Measurements from ENCODE around the gene KIF2C.
A peak's percentile ranks its signal among the peaks of the same experiment; 100 is the strongest.
"Not testable (repeated sequence)": the region's sequence is repeated elsewhere in the genome, so short reads cannot be mapped to it uniquely, and the experiment has no call there.

Gene KIF2C

GRCh38 chr1:44739307-44740178, at the start of gene KIF2C:
Gene KIF2C, plus strand, starts transcription at chr1:44739837. Its CDS starts 96 bp downstream, at chr1:44739933.
- DNase-seq, result peak; percentile 96

- DNase-seq, result no peak
Observed at GRCh38 chr1:44693159-44693558, 46.5 kb upstream of the KIF2C start.

DNA sequence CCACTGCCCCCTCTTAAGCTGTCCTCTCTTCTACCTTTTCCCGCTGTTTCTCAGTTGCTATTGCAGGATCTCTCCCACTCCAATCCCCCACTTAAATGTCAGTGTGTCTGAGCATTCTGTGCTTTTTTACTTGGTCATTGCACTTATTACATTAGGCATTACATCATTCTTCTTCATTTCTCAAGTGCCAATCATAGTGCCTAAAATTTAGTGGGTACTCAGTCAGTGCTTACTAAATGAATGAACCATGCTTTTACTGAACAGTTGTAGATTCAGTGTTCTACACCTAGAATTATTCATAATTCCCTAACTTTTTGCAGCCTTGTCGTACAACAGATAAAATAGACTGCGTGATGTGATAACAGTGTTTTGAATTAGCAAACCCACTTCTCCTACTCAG, 45.7 kb upstream of the KIF2C start:
- no peak for DNase-seq

DNA sequence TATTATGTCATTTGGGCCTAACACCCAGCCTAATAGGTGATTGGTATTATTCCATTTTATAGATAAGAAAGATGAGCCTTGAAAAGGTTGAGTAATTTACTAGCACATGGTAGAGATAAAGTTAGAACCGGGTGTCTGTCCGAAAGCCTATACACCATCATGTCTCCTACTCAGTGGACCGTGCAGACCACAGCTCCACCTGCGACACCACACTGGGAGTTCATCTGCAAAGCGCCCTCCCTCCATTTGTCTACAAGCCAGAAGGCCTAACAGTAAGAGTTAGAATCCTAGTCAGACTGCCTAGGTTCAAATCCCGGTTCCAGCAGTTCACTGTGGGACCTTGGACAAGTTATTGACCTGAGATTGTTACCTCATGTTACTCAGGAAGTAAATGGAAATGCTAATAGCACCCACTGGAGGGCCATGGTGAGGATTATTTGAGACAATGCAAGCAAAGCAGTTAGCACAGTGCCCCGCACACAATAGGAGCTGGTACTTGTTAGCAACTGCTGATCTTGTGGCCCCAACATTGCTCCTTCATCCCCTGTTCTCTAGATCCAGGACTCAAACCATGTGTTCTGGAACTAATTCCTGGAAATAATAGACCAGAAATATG, 44.7 kb upstream of the KIF2C start:
- no peak for DNase-seq

- no peak for DNase-seq
Observed at GRCh38 chr1:44695671-44696070, 44.0 kb upstream of the KIF2C start.

DNA sequence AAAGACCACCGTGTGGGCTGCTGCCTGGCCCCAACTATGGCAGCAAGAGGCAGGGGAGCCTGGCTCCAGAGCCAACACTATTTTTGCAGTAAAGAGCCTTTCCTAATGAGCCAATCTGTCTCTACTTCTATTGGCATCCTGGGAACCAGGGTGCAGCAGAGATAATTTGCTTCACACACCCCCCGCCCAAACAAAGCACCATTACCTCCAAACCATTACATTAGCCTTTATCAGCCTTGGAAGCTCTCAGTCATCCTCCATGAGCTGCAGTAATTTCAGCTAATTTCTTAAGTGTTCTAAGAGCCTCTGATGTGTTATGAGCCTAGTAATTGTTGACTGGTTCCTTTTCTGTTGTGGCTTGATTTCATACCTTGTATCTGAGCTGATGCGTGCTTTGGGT, 43.5 kb upstream of the KIF2C start:
- no peak for DNase-seq

DNA sequence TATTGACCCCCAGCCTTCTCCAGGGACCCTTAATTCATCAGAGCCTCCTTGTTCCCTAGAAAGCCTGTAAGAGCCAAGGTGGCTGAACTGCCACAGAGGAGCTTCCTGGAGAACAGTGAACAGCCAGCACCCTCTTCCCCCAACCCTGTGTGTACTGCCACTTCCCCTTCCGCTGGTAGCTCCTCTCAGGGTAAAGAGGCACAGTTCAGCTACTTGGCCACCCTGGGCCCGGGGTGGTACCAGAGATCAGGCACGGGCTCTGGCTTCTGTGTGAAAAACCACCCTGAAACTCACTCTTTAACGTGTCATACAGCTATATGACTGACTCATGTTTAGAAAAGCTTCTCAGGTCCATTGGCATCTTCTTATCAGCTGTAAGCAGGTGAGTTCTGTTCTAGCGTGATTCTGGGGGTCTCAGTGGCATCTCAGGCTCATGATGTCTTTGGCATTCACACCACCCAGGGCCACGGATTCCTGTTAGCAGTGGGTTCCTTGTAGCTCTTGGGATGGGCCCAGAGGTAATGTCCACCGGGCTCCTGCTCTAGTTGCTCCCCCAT, 42.8 kb upstream of the KIF2C start:
- no peak for DNase-seq

- no peak for DNase-seq
Observed at GRCh38 chr1:44698138-44698537, 41.5 kb upstream of the KIF2C start.

DNA sequence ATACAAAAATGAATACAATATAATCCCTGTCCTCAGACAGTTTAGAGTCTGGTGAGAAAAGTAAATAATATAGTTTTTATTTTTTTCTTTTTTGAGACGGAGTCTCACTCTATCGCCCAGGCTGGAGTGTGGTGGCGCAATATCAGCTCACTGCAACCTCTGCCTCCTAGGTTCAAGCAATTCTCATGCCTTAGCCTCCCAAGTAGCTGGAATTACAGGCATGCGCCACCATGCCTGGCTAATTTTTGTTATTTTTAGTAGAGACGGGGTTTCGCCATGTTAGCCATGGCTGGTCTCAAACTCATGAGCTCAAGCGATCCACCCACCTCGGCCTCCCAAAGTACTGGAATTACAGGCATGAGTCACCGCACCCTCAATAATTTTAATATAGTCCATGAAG, 40.3 kb upstream of the KIF2C start:
- DNase-seq, result not testable (repeated sequence)

DNA sequence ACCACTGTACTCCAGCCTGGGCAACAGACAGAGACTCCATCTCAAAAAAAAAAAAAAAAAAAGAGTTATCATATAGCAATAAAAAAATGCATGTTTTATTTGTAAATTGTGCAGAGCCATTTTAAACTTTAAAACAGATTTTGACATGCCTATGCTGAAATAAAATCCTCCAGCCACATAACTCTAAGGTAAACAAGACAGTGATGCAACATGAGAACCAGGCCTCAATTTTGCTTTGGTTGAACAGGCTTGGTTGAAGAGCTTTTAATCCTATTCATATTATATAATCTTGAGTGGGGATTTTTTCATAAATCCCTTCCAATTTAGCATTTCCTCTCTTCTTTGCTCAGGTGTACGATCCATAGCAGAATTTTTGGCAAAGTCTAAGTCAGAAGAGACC, 39.1 kb upstream of the KIF2C start:
- no peak for DNase-seq

GRCh38 chr1:44701141-44701573, 38.5 kb upstream of the KIF2C start:
- DNase-seq, result no peak

DNA sequence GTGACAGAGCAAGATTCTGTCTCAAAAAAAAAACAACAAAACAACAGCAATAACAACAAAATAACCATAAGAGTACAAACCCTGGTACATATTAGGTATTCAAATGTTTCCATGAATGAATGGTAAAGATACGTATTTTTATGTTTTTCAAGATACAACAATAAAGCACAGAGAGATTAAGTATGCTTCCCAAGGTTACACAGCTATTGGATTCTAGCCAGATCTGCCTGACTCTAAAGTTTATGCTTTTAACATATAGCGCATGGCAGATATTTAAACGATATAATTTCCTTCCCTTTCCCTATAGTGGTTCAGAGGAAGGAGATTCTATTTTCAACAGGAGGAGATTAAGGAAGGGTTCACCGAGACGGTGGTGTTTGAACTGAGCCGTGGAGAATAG, 34.2 kb upstream of the KIF2C start:
- DNase-seq, result no peak

DNA sequence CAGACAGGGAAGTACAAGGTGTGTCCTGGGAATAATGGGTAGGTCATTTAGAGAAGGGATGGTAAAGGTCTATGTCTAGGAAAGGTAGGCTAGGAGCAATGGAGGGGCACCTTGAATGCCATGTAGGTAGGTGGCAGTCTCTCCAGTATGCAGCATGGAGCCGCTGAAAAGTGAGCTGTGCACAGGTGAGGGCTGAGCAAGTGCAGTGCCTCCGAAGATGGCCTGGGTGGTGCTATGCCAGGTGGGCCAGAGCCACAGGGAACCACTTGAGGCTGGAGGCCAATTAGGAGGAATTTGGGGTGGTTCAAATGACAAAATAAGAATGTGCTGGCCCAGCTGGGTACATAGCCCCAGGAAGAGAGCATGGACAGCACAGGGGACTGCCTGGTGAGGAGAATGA, 33.7 kb upstream of the KIF2C start:
- no peak for DNase-seq

DNA sequence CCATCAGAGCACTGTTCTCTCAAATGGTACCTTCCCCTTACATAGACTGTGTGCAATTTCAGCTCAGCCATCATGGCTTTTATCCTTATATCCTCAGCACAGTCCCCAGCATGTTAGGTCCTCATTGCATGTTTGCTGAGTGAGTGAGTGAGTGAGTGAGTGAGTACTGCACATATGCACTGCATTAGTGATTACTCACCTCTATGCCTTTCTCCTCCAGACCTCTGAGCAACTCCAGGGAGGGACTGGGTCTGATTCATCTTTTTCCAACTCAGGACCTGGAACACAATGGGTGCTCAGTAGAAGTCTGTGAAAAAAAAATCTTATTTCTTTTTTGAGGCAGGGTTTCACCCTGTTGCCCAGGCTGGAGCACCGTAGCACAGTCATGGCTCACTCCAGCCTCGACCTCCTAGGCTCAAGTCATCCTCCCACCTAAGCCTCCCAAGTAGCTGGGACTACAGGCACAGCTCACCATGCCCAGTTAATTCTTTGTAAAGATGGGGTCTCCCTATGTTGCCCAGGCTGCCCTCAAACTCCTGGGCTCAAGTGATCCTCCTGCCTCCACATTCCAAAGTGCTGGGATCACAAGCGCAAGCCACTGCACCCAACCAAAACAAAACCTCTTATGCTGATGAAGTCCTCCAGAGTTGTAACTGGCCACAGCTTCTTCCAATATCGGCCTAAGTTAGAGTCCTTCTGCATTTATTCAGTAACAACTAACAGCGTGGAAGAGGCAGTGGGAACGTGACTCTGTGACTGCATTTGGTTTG, 32.3 kb upstream of the KIF2C start:
- DNase-seq, result no peak

GRCh38 chr1:44707959-44708831, 31.4 kb upstream of the KIF2C start:
- no peak for DNase-seq

DNA sequence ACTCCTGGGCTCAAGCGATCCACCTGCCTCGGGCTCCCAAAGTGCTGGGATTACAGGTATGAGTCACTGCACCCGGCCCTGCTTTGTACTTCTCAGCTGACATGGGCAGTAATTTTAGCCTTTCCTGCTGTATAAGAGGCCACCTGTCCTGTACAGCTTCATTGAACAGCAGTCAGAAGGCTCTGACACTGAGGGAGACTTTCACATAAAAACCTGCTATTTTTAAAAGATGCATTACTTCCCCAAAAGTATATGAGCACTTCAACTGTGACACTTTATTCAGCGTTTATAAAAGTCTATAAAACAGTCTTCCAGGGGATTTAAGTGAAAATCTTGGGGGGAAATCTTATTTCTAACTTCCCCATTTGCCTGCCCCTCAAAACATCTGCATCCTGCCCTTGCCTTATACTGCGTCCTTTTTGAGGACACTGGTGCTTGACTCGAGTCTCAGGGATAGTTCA, 26.3 kb upstream of the KIF2C start:
- no peak for DNase-seq

- DNase-seq, result no peak
Observed at GRCh38 chr1:44714532-44714931, 25.1 kb upstream of the KIF2C start.

DNA sequence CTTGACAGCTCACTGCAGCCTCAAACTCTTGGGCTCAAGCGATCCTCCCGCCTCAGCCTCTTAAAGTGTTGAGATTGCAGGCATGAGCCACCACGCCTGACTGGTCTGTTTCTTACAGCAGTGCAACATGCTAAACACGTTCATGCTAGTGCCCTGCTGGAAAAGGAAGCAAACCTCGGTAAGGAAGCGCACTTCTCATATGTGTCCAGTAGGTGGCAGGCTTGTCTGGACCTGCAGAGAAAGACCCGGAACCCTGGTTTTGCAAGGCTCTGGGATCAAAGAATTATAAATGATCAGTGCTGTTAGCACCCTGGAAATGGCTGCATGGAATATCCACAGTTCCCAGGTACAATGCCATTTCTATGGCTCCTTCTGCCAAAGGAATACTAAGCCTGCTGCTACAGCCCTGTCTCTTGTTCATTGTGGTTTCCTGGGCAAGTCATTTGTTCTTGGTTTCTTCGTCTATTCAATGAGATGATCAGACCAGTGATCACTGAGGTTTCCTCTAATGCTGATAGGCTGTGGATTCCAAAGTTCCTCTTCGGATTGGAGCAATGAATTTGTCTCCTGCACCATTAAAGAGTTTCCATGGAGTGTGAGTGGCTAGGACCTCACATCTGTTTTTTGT, 24.6 kb upstream of the KIF2C start:
- peak; percentile 66 for DNase-seq

GRCh38 chr1:44717156-44717555, 22.5 kb upstream of the KIF2C start:
- no peak for DNase-seq

DNA sequence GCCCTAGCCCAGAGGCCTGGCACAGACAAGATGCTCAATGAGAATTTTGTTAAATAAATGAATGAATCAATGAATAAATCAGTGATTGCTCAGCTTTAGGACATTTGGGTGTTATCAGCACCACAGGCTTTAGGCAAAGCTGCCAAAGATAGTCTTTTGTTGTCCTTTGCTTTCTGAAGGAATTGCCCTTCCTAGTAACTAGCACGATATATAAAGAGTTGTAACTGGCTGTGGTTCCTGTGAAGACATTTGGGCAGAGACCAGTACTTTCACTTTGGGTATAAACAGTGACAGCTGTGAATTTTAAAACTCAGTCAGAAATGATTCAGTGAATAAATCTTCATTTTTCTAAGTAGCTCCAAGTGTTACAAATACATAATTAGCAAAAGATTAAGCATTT, 22.0 kb upstream of the KIF2C start:
- DNase-seq, result no peak

GRCh38 chr1:44718091-44718490, 21.5 kb upstream of the KIF2C start:
- no peak for DNase-seq

DNA sequence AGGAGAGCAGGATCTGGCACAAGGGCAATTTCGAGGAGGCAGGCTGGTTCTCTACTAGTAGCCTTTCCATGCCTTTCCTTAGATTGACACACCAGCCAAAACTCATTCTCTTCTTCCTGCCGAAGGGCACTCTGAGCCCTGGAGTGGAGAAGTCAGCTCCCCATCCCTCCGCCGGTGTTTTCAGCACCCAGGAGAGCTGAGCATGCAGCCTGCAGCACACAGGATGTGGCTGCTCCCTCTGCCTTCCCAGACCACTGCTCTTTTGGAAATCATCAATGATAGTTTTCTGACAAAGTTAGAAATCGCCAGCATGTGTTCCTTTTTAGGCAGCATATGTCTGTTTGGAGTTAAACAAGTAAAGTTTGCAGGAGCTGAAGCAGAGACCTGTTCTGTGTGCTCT, 20.3 kb upstream of the KIF2C start:
- DNase-seq, result no peak
